Calu3 (cell line): Measurements from ENCODE around the gene CCDC148. TPM values are rescaled to one million over a fixed set of nuclear protein-coding genes. Genes with fewer than 3 reads are reported as not detected.

ENCODE experiments used
- BruUV-seq: library from RNA; stranded (reverse); fragments of 400-500 nt; replicated peaks from 2 replicates; lab custom pipeline; 2021; lab: Mats Ljungman, UMichigan
- CTCF ChIA-PET: fragments of 300-600 bp; sonication (Branson Sonifier 250); formaldehyde crosslinking; loops from one replicate; lab custom pipeline; 2022; ENCODE audit warnings: antibody characterized with exemption; lab: Charles Lee
- DNase-seq: peaks from one replicate; pipeline ENCODE4 v3.0.0; 2022
- H3K27ac Mint-ChIP-seq: one replicate; pipeline ENCODE4 v1.8.0; 2022; ENCODE audit warnings: mixed read lengths; ENCODE audit not compliant: unreplicated experiment
- H3K27me3 Mint-ChIP-seq: one replicate; pipeline ENCODE4 v1.8.0; 2022; ENCODE audit warnings: mixed read lengths; ENCODE audit not compliant: unreplicated experiment
- H3K36me3 Mint-ChIP-seq: one replicate; pipeline ENCODE4 v1.8.0; 2022; ENCODE audit warnings: mild to moderate bottlenecking, moderate library complexity, mixed read lengths; ENCODE audit not compliant: insufficient read depth, unreplicated experiment
- H3K4me1 Mint-ChIP-seq: one replicate; pipeline ENCODE4 v1.8.0; 2022; ENCODE audit warnings: mild to moderate bottlenecking, low read depth, mixed read lengths; ENCODE audit not compliant: unreplicated experiment
- H3K4me3 Mint-ChIP-seq: one replicate; pipeline ENCODE4 v1.8.0; 2022; ENCODE audit warnings: mild to moderate bottlenecking, low read depth, moderate library complexity, mixed read lengths; ENCODE audit not compliant: unreplicated experiment
- H3K9me3 Mint-ChIP-seq: one replicate; pipeline ENCODE4 v1.8.0; 2022; ENCODE audit warnings: low read depth, mixed read lengths; ENCODE audit not compliant: unreplicated experiment
- intact Hi-C: fragments of 100-400 bp; cut with micrococcal nuclease; formaldehyde crosslinking; loops from one replicate; pipeline ENCODE4 v1.10.0; 2022; ENCODE audit not compliant: unreplicated experiment
- total RNA-seq: library from RNA; stranded (reverse); gene quantifications from 2 replicates; pipeline ENCODE4 v1.2.3, GENCODE V29; 2022
- TF ChIP-seq, protein P1 (sequence below): fragments of 200-600 bp; IDR thresholded peaks from one replicate; pipeline ENCODE4 v1.8.0; 2022; ENCODE audit warnings: antibody characterized with exemption; ENCODE audit not compliant: unreplicated experiment

Gene CCDC148
- total RNA-seq, 1 experiment from 2014 or later, result 5.1 TPM

DNA sequence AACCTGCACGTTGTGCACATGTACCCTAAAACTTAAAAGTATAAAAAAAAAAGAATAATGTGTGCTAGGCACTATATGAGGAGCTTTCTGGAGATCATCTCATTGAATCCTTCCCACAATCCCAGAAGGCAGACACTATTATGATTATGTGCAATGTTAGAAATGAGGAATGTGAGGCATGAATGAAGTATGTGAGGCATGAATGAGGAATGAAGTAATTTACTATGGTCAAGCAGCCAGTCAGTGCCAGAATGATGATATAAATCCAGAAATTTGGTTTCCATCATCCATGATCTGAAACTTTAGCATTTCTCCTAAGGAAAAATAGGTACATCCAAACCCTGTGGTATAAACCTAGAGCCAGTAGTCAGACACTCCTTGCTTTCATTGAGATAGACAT, 42.0 kb downstream of the CCDC148 start:
- CTCF ChIA-PET, result no interaction called here
- H3K9me3 Mint-ChIP-seq, result peaks cover 19% of the 10 kb centered on the region

GRCh38 chr2:158413581-158413980, 43.0 kb downstream of the CCDC148 start:
- DNase-seq, result no peak
- CTCF ChIA-PET, result no interaction called here
- no peak overlapping the region for H3K4me3 Mint-ChIP-seq
- H3K27ac Mint-ChIP-seq, result no peak overlapping the region
- peaks cover 8% of the 10 kb centered on the region for H3K4me1 Mint-ChIP-seq
- no peaks in the 10 kb centered on the region for H3K36me3 Mint-ChIP-seq
- intact Hi-C loops, result no loop called here
- TF ChIP-seq, protein P1, sequence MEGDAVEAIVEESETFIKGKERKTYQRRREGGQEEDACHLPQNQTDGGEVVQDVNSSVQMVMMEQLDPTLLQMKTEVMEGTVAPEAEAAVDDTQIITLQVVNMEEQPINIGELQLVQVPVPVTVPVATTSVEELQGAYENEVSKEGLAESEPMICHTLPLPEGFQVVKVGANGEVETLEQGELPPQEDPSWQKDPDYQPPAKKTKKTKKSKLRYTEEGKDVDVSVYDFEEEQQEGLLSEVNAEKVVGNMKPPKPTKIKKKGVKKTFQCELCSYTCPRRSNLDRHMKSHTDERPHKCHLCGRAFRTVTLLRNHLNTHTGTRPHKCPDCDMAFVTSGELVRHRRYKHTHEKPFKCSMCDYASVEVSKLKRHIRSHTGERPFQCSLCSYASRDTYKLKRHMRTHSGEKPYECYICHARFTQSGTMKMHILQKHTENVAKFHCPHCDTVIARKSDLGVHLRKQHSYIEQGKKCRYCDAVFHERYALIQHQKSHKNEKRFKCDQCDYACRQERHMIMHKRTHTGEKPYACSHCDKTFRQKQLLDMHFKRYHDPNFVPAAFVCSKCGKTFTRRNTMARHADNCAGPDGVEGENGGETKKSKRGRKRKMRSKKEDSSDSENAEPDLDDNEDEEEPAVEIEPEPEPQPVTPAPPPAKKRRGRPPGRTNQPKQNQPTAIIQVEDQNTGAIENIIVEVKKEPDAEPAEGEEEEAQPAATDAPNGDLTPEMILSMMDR, result no peak
- no peaks in the 10 kb centered on the region for H3K27me3 Mint-ChIP-seq
- no TSS peak for BruUV-seq
- H3K9me3 Mint-ChIP-seq, result peaks cover 19% of the 10 kb centered on the region

More for the DNA sequence above, 42.0 kb downstream of the CCDC148 start:
- Mint-ChIP-seq H3K27me3 (no peaks in the 10 kb centered on the region), H3K27ac (no peak overlapping the region), H3K36me3 (no peaks in the 10 kb centered on the region), H3K4me3 (no peak overlapping the region), H3K4me1 (peaks cover 8% of the 10 kb centered on the region)
- intact Hi-C loops, result no loop called here
- no peak for DNase-seq
- BruUV-seq, result no TSS peak
- TF ChIP-seq, protein P1, result no peak

GRCh38 chr2:158412206-158412605, 44.3 kb downstream of the CCDC148 start:
- DNase-seq, result no peak
- no peak overlapping the region for H3K27ac Mint-ChIP-seq
- H3K4me3 Mint-ChIP-seq, result no peak overlapping the region
- intact Hi-C loops, result no loop called here
- H3K36me3 Mint-ChIP-seq, result no peaks in the 10 kb centered on the region
- peaks cover 17% of the 10 kb centered on the region for H3K9me3 Mint-ChIP-seq
- CTCF ChIA-PET, result no interaction called here
- TF ChIP-seq, protein P1, result no peak
- H3K4me1 Mint-ChIP-seq, result peaks cover 8% of the 10 kb centered on the region
- BruUV-seq, result no TSS peak
- no peaks in the 10 kb centered on the region for H3K27me3 Mint-ChIP-seq

- Mint-ChIP-seq H3K27me3 (no peaks in the 10 kb centered on the region), H3K9me3 (peaks cover 17% of the 10 kb centered on the region), H3K36me3 (no peaks in the 10 kb centered on the region), H3K4me1 (peaks cover 8% of the 10 kb centered on the region), H3K27ac (no peak overlapping the region), H3K4me3 (no peak overlapping the region)
- DNase-seq, result no peak
- CTCF ChIA-PET, result no interaction called here
- no TSS peak for BruUV-seq
- intact Hi-C loops, result no loop called here
- TF ChIP-seq, protein P1, result no peak
Observed at GRCh38 chr2:158411748-158412147, 44.8 kb downstream of the CCDC148 start.
